GM19351 (cell line): ENCODE results near the gene SNRPF.

Source experiments
- ATAC-seq: cut with Tn5 transposase; IDR thresholded peaks from one replicate; pipeline ENCODE4 v1.9.1; 2021; ENCODE audit warnings: mild to moderate bottlenecking, moderate library complexity; ENCODE audit not compliant: unreplicated experiment

The SNRPF gene

DNA sequence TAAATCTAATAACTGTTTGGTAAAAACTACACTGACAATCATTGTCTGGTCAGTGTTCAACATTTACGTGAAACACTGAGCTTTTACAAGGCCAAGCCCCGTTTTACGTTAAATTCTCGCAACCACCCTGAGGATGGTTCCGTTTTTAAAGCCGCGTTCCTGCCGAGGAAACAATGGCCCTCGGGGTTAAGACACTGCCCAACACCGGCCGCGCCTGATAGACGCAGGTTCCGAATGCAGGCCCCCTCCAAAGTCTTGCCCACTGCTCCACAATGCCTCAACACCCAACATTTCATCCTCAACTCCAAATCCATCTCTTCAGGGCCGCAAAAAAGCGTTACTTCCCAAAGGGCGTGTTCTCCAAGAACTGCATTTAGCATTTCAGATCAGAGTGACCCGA lies 953 bp upstream of the SNRPF start:
- no peak for ATAC-seq

DNA sequence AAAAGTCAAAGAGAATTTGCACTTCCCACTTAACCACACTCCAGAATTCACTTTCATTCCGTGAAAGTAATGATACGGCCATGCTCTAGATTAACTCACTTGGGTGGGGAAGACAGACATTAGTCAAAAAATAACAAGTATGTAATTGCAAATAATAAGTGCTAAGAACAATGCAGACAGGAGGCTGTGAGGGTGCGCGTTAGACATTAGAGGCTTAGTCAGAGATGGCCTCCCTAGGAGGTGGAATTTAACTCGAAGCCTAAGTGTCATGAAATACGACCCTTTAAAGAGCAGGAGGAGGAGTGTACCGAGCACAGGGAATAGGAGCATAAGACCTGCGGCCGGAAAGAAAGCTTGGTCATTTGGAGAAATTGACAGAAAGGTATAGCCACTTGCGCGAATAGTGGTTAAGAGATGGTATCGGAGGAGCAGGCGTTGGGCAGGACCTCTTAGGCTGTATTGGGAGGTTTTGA lies 628 bp downstream of the SNRPF start:
- ATAC-seq, result no peak

DNA sequence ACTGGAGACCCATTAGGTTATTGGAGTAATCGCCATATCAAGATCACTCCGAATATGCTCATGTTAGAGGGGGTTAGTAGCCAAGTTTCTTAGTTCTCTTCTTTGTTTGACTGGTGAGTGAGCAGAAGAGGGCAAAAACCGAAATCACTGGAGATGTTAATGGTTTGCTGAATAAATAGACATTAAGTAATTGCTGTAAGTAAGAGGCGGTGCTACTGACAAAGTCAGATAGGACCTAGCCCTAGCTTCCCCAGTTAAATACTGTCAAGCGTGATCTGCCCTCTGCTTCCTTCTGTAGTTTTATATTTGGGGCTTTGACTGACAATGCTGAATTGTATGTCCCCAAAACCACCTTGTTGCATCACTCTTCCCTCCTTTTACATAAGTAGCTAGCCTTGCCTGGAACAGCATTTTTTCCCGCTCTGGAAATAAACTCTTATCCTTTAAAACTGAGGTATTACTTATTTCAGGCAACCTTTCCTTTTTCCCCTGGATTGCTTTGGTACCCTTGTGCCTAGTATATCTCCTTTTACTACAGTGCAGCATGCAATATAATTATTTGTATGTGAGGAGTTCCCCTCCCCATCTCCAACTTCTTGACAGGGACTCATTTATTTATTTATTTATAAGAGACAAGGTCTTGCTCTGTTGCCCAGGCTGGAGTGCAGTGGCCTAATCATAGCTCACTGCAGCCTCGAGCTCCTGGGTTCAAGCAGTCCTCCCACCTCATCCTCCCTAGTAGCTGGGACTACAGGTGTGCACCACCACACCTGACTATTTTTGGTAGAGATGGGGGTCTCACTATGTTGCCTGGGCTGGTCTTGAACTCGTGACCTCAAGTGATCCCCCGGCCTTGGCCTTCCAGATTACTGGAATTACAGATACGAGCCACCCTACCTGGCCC lies 1.4 kb downstream of the SNRPF start:
- ATAC-seq, result no peak

DNA sequence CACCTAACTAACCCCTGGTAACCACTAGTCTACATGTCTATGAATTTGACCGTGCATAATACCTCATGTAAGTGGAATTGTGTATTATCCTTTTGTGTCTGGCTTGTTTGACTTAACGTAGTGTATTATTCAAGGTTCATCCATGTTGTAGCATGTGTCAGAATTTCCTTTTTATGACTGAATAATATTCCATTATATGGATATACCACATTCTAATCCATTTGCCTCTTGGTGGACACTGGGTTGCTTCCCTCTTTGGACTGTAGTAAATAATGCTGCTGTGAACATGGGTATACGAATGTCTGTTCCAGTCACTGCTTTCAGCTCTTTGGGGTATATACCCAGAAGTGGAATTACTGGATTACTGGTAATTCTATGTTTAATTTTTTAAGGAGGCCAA lies 3.3 kb downstream of the SNRPF start:
- no peak for ATAC-seq

DNA sequence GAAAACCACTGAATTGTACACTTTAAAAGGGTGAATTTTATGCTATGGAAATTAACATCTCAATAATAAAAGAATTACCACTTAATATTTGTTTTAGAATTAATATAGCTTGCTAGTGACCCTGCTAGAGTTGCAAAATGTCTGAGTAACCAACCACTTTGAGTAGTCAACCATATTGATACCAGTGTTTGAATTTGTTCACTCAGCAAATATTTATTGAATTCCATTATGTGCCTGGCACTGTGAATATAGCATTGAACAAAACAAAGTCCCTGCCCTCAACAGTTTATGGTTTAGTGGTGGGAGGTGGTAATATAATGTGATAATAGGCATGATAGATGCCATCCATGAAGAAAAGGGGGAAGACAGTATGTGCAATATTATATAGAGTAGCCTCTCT lies 4.6 kb downstream of the SNRPF start:
- ATAC-seq, result no peak

DNA sequence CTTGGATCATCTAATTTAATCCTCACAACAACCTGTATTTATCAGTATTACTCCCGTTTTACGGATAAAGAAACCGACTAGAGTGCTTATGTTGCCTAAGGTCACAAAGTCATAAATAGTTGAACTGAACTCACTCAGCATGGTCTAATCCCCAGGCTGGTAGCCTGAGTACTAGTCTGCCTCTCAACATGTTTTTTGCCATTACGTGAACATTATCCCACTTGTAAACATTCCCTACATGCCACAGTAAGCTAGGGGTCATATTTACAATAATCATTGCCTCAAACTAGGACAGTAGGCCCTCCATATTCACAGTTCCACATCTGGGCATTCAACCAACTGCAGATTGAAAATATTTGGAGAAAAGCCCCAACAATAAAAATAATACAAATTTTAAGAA lies 12.1 kb downstream of the SNRPF start:
- no peak for ATAC-seq

DNA sequence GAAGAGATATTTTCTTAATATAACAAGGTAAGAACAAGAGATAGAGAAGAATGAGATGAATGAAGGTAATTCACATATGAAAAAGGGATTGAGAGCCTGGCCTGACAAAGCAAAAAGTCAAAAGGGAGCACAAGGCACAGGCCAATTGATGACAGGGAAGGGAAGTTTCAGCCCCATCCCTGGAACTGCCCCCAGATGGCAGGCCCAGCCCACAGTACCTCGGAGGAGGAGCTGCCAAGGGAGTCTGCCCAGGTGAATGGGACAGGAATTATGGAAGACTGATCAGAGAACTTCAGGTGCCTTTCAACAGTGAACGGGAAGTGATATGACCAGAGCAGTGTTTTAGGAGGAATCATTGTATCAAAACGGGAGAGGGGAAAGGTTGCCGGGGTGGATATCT lies 15.7 kb downstream of the SNRPF start:
- ATAC-seq, result no peak

DNA sequence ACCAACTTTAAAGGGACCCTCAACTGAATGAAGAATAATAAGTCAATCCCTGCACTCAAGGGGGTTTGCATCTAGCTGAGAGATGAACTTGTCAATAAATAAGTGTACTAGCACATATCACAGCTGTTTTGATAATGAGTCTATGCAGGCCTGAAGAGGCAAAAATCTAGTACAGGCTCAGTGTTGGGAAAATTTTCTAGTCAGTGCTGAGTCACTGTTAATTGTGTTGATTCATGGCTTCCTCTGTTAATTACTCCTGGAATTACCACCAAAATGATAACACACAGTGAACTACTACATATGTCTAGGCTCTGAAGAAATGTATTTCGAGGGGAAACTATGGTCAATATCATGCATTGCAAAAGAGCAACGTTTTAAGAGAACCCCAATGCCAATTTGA lies 18.9 kb downstream of the SNRPF start:
- ATAC-seq, result no peak

DNA sequence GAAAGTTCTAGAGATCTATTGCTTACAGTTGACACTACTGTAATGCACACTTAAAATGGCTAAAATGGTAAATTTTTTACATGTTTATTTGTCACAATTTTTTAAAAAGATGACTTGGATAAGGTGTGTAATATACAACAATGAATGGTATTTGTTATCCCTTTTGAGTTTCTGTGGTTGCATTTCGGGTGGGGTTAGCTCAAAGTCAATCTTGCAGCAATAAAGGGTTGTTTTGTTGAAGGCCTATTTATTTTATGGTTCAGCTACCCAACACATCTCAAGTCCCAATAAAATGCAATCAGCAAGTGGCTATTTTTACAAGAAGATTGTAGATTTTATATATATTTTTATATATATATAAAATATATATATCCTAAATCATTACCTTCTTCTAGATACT lies 22.1 kb downstream of the SNRPF start:
- no peak for ATAC-seq

DNA sequence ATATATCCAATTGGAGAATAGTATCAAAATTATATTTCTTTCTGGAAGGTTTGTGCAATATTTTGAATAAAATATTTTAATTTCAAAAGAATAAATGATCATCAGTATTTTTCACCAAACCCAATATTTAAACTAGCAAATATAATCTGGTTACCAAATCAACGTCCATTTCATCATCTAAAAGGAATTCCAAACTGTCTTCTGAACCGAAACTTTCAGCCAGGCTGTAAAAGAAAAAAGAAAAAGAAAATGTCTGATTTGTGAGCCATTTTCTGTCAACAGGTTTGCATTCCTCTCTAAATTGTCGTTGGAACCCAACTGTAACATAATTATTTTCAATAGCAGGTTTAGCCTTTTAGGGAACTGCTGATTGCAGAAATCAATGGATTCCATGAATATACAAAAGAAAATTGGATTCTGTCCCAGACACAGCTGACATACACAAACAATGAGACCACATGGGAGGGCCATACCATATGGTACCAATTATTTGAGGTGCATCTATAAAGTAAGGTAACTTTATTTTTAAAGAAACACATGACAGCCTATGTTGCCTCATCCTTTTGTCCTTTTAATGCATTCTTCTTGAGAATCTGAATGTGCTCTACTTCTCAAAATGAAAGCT lies 22.7 kb downstream of the SNRPF start:
- ATAC-seq, result no peak

DNA sequence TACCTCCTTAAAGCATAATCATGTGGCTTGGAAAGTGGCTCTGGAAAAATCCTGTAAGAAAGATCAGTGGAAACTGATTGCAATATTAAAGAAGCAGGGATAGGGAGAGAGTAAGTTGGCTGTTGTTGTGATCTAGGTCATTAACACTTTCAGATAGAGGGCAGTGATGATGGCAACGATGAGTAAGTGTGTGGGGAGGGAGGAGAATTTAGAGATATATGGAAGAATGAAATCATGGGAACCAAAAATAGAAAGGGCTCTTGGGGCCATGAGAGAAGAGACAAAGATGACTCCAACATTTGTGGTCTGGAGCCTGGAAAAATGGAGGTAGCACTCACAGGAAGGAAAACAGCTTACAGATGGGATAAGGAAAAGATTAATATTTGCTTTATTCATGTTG lies 23.3 kb downstream of the SNRPF start:
- no peak for ATAC-seq

DNA sequence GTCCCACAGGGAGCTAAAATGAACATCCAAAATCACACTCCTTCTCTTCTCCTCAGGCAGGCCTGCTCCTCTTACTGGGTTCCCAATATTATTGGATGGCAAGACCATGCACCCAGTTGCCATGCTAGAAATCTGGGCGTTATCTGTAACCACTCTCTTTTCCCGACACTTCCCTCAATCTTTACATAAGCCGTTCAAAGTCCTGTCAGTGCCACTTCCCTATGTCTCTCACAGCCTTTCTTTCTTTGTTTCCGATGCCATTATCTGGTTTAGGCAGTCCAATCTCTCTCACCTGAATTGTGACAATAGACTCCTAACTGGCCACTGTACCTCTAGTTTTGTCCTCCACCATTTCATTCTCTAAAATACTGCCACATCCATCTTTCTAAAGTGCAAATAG lies 24.1 kb downstream of the SNRPF start:
- no peak for ATAC-seq

DNA sequence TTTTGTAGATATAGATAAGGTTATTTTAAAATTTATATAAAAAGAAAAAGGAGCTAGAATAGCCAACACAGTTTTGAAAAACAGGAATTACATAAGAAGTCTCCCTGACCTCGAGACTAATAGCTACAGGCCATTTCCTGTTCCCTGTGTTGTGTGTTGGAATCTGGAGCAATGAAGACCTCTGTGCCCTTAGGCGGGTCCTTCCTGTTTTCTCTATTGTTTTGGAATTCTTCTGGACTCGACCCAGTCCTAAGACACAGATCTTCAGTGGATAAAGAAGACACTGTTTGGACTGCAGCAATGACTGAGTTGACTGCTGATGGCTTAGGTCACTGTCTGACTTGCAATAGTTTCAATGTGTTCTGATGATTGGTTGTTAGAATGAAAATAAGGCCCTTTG lies 26.2 kb downstream of the SNRPF start:
- no peak for ATAC-seq

DNA sequence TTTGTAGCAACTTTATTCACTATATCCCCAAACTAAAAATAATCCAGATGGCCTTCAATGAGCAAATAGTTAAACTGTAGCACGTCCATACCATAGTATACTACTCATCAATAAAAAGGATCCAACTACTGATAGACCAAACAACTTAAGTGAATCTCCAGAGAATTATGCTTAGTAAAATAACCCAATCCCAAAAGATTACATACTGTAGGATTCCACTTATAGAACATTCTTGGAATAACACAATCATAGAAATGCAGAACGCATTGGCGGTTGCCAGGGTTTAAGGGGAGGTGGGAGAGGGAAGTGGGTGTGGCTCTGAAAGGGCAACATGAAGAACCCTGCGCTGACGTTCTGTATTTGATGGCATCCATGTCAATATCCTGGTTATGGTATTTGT lies 28.6 kb downstream of the SNRPF start:
- no peak for ATAC-seq

DNA sequence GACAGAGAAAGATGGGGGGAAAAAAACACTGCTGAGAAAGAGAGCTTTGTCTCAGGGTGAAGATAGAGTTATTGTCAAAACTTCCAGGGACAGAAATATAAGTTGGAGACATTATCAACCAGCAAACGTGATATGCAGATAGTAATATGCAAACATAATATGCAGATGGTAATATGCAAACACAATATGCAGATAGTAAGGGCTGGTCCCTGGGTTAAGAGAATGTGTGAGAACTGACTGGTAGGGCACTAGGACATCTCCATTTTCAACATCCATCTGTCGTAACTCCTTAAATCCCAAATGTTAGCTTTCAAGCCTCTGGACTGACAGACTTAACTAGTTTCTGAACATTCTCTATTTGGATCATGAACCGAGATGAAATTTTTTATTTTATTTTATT lies 32.2 kb downstream of the SNRPF start:
- ATAC-seq, result no peak

DNA sequence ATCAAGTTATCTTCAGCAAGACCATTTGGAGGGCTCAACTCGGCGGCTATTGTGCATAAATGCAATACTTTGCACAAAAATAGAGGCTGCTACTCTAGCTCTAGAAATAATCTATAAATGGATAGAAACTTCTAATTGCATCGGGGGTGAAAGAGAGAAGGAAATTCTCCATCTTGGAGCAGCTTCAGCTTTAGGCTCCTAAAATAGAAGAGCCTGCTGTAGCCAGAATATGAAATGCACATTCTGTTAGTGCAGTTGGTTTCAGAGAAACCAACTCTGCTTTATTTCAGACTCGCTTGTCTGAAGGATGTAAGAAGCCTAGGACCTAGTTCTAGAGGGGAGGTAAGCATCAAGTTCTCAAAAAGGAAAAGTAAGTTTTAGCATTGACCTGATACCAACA lies 38.1 kb downstream of the SNRPF start:
- ATAC-seq, result no peak

DNA sequence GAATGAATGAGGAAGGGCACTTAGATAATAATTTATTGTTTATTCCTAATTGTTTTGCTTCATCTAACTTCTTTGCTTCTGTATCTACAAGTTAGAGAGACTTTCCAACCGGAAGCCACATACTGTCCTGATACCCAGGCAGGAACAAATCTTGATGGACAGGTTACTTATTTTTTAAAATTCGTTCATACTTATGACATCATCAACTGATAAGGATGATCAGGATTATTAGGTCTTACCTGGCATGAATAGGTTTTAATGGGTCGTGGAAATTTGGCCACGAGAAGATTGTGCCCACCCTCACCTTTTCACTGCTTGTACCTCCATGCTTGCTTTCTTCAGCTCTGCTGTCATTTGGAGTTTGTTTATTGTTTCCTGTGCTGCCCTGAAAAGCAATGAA lies 39.3 kb downstream of the SNRPF start:
- ATAC-seq, result no peak

DNA sequence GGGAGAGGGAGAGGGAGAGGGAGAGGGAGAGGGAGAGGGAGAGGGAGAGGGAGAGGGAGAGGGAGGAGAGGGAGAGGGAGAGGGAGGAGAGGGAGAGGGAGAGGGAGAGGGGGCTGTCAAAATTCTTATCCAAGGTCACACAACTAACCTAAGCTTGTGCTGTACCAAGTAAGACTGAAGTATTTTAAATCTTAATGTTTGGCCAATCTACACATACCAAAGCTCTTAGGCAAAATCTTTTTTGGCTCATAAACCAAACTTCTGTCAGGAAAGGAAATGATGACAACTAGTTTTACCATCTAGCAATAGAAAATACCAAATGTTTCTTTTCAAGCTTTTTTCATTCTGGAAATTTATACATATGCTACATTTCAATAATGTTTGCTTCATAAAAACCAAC lies 49.8 kb downstream of the SNRPF start:
- ATAC-seq, result no peak

DNA sequence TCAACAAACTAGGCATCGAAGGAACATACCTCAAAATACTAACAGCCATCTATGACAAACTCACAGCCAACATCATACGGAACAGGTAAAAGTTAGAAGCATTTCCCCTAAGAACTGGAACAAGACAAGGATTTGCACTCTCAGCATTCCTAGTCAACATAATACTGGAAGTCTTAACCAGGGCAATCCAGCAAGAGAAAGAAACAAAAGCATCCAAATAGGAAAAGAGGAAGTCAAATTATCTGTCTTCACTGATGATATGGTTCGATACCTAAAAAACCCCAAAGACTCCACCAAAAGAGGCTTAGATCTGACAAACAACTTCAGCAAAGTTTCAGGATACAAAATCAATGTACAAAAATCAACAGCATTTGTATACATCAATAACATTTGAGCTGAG lies 51.1 kb downstream of the SNRPF start:
- ATAC-seq, result no peak
